ENCODE measurements around the gene CCDC88C.
"Not testable (repeated sequence)": the region's sequence is repeated elsewhere in the genome, so short reads cannot be mapped to it uniquely, and the experiment has no call there.

CCDC88C gene, protein sequence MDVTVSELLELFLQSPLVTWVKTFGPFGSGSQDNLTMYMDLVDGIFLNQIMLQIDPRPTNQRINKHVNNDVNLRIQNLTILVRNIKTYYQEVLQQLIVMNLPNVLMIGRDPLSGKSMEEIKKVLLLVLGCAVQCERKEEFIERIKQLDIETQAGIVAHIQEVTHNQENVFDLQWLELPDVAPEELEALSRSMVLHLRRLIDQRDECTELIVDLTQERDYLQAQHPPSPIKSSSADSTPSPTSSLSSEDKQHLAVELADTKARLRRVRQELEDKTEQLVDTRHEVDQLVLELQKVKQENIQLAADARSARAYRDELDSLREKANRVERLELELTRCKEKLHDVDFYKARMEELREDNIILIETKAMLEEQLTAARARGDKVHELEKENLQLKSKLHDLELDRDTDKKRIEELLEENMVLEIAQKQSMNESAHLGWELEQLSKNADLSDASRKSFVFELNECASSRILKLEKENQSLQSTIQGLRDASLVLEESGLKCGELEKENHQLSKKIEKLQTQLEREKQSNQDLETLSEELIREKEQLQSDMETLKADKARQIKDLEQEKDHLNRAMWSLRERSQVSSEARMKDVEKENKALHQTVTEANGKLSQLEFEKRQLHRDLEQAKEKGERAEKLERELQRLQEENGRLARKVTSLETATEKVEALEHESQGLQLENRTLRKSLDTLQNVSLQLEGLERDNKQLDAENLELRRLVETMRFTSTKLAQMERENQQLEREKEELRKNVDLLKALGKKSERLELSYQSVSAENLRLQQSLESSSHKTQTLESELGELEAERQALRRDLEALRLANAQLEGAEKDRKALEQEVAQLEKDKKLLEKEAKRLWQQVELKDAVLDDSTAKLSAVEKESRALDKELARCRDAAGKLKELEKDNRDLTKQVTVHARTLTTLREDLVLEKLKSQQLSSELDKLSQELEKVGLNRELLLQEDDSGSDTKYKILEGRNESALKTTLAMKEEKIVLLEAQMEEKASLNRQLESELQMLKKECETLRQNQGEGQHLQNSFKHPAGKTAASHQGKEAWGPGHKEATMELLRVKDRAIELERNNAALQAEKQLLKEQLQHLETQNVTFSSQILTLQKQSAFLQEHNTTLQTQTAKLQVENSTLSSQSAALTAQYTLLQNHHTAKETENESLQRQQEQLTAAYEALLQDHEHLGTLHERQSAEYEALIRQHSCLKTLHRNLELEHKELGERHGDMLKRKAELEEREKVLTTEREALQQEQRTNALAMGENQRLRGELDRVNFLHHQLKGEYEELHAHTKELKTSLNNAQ (N-terminal part only)

DNA sequence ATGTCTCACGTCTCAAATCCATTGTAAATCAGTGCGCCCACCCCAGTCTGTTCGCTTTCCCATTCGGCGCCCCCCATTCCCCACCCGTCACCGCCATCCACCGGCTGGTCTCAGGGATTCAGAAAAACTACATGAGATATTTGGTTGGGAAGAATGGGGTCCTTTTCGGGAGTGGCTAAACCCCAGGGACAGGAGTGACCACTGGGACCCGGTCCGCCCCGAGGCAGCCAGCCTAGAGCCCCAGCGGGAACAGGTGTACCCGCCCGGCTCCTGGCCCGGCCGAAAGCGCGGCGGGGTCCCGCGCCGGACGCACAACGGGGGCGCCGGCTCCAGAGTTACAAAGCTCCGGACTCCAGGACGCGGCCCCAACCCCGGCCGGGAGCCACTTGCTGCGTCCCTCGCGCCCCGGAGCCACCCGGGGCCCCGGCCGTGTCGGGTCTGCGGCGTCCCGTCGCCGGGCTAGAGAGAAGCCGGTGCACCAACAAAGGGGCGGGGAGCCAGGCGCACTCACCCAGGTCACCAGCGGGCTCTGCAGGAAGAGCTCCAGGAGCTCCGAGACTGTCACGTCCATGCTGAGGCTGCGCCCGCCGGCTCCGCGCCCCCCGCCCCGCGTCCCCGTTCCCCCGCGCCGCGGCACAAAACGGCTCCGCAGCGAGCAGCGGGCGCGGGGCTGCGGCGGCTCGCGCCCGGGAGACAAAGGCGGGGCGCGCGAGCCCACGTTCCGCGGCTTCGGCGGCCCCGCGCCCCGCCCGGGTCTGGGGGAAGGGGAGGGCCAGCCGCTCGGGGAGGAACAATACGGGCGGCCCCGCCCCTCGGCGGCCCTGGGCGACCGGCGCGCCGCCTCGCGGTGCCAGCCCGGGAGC, at the start of gene CCDC88C:
TSS of gene CCDC88C (minus strand) at position 701 of the 863 bp plus-strand sequence. CDS start at position 571, 130 bp downstream.
- peak; percentile 64 for DNase-seq (ENCODE audit: low spot score)

DNA sequence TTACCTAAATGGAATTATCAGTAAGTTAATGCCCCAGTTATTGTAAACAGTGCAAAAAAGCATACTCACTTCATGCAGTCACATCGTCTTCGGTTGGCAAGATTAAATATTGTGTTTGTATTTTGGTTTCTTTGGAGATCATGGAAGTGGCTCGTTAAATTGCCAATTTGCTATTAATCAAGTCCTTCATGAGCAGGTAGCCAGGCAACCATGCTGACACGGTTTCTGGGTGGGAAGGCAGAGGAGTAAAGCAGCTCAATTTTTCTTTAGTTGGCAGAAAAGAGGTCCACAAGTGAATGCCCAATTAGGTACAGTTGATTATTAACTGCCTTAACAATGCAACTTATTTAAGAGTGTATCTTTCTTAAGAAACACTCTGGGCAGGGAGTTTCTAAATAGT, 48.6 kb upstream of the CCDC88C start:
- DNase-seq (ENCODE audit: low spot score): no peak

DNA sequence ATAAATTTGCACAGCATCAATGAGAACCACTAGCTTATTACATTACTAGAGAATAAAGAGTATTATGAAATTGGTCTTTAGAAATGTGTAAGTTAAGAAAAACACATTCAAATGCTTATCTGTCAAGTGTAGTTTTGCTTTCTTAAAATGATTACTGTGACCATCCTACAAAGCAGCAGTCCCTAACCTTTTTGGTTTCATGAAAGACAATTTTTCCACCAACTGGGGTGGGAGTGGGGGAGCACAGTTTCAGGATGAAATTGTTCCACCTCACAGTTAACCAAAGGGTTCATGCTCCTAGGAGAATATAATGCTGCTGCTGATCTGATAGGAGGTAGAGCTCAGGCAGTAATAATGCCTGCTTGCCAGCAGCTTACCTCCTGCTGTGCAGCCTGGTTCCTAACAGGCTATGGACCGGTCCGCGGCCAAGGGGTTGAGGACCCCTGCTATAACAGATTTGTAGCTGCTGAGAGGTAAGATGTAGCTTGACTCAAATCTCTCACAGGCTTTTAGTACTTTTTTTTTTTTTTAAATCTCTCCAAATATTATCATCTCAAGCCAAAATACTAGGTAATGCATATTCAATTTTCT, 47.1 kb upstream of the CCDC88C start:
- no peak for DNase-seq (ENCODE audit: low spot score)

DNA sequence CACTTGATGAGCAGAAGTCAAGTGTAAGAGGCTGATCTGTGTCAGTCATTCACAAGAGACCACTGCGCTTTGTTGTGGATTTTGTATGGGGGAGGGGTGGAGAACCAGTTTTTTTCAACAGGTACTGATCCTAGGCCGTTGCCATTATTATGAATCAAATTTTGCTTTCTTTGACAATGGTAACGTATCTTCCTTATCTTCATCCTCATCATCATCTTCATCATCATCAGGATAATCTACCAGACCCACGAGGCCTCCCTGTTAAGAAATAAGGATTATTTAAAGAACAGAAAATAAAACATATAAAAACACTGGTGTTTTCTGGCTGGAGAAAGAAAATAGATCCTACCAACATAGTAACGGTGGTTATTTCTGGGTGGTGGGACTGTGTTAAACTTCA, 41.0 kb upstream of the CCDC88C start:
- DNase-seq (ENCODE audit: low spot score): no peak

DNA sequence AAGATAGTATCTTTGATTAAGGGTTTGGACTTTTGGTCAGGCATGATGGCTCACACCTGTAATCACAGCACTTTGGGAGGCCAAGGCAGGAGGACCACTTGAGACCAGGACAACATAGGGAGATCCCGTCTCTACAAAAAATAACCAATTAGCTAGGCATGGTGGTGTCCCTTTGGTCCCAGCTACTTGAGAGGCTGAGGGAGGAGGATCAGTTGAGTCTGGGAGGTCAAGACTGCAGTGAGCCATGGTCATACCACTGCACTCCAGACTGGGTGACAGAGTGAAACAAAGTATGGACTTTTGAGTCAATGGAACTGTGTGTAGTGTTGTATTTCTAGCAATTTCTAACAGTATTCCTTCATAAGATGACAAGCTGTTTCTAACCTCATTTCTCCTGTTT, 38.7 kb upstream of the CCDC88C start:
- no peak for DNase-seq (ENCODE audit: low spot score)

DNA sequence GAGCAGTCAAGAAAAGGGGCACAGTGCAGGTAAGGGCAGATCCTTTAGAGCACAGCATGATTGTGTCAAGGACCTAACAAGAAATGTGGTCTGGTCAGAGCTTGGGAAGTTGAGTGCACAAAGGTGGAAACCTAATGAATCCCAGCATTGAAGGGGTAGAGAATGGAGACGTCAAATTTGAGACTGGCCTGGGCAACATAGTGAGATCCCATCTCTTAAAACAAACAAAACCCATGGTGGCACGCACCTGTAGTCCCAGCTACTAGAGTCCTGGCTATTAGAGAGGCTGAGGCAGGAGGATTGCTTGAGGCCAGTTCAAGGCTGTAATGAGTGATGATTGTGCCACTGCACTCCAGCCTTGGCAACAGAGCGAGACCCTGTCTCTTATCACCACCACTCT, 37.0 kb upstream of the CCDC88C start:
- no peak for DNase-seq (ENCODE audit: low spot score)

DNA sequence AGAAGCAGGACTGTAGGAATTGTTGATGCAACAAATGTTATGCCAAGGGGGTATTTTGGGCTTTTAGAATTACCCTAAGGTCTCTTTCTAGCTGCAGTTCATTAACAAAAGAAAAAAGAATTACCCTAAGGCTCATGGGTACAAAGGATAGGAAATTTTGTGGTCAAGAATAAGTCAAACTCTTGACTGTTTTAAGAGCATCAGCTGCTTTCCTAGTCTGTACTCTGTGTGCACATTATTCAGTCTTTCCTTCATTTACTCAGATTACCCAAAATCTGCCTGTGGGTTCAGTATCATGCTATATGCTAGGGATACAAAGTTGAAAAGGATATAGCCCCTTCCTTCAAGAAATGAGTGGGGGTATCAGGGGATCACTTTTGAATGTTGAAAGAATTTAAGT, 36.5 kb upstream of the CCDC88C start:
- no peak for DNase-seq (ENCODE audit: low spot score)

DNA sequence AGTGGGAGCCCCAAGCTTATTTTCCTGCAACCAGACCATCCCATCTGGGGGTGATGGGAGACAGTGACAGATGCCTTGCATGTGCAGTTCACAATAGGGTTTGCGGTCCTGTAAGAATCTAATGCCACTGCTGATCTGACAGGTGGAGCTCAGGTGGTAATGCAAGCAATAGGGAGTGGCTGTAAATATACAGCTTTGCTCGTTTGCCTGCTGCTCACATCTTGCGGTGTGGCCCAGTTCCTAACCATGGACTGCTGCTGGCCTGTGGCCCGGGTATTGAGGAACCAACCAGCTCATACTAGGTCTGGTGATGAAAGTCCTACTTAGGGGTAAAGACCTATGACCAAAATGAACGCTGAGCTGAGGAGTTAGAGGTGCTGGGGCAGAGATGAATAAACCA, 36.1 kb upstream of the CCDC88C start:
- DNase-seq (ENCODE audit: low spot score): no peak

DNA sequence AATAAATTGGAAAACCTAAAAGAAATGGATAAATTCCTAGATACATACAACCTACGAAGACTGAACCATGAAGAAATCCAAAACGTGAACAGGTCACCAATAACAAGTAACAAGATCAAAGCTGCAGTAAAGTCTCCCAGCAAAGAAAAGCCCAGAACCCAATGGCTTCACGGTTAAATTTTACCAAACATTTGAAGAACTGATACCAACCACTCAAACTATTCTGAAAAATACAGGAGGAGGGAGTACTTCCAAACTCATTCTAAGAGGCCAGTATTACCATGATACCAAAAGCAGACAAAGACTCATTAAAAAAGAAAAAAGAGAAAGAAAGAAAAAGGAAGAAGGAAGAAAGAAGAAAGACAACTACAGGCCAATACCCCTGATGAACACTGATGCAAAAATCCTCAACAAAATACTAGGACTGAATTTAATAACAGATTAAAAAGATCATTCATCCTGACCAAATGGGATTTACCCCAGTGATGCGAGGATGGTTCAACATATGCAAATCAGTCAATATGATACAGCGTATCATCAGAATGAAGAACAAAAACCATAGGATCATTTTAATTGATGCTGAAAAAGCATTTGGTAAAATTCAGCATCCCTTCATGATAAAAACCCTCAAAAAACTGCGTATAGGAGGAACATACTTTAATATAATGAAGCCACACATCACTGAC, 26.9 kb upstream of the CCDC88C start:
- no peak for DNase-seq (ENCODE audit: low spot score)

DNA sequence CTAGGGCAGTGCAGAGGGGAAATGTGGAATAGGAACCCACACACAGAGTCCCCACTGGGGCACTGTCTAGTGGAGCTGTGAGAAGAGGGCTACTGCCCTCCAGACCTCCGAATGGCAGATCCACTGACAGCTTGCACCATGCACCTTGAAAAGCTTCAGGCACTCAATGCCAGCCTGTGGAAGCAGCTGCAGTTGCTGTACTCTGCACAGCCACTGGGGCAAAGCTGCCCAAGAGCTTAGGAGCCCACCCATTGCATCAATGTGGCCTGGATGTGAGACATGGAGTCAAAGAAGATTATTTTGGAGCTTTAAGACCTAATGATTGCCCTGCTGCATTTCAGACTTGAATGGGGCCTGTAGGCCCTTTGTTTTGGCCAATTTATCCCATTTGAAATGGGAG, 21.7 kb upstream of the CCDC88C start:
- DNase-seq (ENCODE audit: low spot score): no peak

DNA sequence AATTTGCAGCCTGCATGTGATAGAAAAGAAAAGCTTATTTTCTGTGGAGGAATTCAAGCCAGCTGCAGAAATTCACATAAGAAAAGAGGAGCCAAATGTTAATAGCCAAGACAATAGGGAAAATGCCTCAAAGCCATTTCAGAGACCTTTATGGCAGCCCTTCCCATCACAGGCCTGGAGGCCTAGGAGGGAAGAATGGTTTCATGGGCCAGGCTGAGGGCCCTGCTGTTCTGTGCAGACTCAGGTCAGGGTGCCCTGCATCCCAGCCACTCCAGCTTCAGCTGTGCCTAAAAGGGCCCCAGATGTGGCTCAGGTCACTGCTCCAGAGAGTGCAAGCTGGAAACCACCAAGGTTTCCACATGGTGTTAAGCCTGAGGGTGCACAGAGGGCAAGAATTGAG, 21.2 kb upstream of the CCDC88C start:
- DNase-seq (ENCODE audit: low spot score): no peak

DNA sequence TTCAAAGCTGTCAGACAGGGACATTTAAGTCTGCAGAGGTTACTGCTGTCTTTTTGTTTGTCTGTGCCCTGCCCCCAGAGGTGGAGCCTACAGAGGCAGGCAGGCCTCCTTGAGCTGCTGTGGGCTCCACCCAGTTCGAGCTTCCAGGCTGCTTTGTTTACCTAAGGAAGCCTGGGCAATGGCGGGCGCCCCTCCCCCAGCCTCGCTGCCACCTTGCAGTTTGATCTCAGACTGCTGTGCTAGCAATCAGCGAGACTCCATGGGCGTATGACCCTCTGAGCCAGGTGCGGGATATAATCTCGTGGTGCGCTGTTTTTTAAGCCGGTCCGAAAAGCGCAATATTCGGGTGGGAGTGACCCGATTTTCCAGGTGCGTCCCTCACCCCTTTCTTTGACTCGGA, 18.6 kb upstream of the CCDC88C start:
- DNase-seq (ENCODE audit: low spot score): not testable (repeated sequence)

DNA sequence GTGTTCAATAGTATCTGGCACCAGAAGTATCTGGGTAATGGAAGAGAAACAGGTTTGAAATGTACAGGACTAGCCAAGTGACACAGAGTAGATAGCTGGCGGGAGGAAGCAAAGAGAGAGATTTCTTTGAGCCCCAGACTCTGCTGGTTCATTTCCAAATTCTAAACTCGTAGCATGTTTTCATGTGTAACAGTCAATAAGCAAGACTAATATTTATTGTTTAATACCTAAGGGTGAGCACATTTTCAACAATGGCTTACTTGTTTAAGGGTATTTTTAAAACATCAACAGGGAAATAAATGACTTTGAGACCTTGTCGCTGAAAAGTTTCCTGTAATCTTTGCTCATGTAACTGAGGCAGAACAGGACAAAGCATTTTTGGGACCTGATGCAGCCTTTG, 11.8 kb upstream of the CCDC88C start:
- DNase-seq (ENCODE audit: low spot score): no peak

DNA sequence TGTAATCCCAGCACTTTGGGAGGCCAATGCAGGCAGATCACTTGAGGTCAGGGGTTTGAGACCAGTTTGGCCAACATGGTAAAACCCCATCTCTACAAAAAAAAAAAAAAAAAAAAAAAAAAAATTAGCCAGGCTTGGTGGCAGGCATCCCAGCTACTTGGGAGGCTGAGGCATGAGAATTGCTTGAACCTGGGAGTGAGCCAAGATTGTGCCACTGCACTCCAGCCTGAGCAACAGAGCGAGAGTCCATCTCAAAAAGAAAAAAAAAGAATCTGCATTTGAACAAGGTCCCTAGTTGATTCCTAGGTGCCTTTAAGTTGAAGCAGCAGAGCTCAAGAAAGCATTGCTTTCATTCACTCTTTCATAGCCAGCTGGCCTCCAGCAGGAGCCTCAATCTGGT, 11.3 kb upstream of the CCDC88C start:
- not testable (repeated sequence) for DNase-seq (ENCODE audit: low spot score)

DNA sequence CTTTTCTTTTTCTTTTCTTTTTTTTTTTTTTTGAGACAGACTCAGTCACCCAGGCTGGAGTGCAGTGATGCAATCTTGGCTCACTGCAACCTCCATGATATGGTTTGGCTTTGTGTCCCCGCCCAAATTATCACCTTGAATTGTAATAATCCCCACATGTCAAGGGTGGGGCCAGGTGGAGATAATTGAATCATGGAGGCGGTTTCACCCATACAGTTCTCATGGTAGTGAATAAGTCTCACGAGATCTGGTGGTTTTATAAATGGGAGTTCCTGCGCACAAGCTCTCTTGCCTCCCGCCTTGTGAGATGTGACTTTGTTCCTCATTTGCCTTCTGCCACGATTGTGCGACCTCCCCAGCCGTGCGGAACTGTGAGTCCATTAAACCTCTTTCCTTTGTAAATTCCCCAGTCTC, 7.9 kb upstream of the CCDC88C start:
- DNase-seq (ENCODE audit: low spot score): not testable (repeated sequence)

DNA sequence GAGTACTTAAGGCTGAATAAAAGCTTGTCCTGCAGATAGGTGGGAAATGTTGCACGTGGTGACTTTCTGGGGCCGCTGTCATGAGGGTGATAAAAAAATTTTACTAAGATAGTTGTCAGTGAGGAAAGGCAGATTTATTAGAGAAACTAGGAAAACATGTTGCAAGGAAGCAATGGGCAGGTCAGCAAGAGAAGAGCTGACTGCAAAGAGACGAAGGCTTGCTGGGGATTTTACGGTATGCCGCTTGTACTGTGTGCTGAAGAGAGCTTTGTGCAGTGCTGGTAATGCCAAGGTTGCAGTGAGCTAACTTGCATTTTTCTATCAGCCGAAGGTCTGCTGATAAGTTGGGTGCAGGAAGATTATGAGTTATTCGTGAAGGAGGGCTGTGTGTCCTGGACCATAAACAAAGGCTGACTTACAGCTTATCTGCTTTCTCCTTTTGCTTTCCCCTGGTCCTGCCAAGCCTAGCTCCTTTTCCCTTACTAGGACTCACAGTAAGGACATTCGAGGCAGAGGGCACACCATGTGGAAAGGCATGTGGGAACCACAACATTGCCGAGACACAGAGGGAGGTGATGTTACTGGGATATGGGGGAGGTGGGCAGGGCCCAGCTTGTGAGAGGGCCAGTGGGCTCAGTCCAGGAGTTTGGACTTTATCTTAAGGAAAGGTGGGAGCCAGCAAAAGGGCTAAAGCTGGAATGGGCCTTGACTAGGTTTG, 7.4 kb upstream of the CCDC88C start:
- DNase-seq (ENCODE audit: low spot score): no peak

DNA sequence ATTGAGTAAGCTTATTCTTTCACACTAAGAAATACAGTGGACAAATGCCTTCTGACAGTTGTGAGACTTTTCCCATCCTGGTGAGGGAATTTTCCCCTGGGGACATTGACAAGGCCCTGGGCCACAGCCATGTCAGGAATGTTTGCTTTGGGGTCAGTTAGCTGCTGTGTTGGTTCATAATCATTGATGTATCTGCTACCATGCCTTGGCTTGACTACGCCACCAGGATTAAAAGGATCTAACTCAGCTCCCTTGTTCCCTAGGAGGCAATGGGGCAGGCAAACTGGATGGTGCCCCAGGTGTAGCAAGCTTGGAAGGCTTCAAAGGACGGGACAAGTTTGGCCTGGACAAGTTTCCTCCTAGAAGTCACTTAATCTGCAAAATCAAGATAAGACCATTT, 3.1 kb upstream of the CCDC88C start:
- no peak for DNase-seq (ENCODE audit: low spot score)

DNA sequence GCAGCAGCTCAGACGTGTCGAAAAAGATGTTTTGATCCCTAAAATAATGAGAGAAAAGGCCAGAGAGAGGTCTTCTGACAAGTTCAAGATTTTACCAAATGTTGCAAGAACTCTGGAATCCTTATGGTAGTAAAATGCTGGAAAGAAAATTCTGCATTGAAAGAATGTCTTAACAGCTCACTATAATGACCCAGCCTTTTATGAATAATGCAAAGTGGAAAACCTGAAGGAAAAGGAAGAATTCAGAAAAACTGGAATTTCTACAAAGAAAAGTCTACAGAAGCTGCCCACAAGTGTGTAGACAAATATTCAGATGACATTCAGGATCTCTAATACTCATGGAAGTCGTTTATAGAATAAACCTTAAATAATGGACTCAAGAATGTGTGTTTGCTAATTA, 1.8 kb upstream of the CCDC88C start:
- no peak for DNase-seq (ENCODE audit: low spot score)

DNA sequence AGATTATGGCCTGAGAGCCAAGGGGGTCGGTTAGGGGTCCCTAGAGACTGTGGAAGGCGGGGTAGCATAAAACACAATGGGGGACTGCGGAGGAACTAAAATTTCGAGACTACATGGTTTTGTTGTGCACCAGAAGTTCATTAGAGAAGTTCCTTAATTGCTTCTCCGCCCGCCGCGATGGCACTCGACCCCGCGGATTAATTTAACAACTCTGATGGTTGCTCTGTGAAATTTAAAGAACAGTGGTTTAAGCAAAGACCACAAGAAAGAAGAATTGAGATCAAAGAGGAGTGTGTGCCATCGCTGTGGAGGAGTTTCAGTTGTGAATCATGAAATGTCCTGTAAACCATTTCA, 1.4 kb upstream of the CCDC88C start:
- DNase-seq (ENCODE audit: low spot score): peak; percentile 76
